GM04503 (cell line): ENCODE data around the gene CTIF.

ENCODE experiments used
- DNase-seq: peaks from one replicate; pipeline ENCODE4 v3.0.0-alpha.2; 2012; ENCODE audit warnings: low read depth

The CTIF gene

DNA sequence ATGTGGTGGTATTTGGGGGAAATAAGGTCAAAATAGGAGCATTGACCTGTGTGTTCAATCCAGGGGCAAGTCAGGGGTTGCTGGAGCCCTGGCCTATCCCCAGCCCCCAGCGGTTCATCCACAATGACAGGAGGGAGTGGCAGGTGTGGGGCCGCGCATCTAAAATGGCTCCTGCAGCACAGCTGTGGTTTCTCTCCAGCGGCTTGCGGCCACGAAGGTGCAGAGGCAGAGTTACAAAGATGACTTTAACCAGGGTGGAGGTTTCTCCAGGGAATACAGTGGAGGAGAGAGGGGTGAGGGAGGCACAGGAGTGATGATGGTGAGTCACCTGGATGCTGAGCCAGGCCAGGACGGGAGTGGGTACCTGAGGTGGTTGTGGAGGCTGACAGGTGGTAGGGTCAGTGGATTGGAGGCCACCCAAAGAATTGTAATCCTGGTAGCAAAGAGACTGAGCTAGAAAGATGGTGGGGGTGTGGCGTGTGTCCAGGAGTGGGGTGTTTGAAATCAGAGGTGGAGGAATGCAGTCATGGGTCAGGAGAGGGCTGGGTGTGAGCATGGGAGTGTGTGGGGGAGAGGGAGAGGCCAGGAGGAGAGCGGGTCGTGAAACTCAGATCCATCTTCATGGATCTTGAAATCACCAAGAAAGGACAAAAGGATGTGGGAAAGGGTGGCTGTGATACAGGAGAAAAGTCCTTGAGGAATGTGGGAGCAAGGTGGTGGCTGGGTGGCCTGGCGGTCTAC lies 83.2 kb downstream of the CTIF start:
- no peak for DNase-seq

DNA sequence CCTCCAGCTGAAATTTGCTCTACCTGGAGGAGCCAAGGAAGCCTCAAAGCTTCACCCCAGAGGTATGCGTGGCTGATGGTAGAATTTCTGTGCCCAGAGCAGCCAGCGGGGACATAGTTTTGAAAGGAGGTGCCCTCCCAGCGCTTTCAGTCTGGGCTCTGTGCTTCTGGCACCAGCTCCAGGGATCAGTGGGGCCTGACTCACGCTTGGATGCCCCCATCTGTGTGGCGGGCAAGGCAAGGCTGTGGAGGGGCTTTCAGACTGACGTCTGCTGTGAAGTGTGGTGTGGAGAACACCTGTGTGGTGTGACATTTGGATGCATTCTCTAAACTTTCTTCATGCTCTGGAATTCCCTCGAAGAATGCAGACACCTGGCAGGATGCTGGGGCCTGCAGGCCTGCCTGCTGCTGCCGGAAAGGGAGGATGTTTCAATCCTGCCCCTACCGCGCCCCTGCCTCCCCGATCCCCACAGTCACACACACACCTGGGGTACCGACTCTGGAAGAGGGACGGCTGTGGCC lies 84.1 kb downstream of the CTIF start:
- DNase-seq: no peak

DNA sequence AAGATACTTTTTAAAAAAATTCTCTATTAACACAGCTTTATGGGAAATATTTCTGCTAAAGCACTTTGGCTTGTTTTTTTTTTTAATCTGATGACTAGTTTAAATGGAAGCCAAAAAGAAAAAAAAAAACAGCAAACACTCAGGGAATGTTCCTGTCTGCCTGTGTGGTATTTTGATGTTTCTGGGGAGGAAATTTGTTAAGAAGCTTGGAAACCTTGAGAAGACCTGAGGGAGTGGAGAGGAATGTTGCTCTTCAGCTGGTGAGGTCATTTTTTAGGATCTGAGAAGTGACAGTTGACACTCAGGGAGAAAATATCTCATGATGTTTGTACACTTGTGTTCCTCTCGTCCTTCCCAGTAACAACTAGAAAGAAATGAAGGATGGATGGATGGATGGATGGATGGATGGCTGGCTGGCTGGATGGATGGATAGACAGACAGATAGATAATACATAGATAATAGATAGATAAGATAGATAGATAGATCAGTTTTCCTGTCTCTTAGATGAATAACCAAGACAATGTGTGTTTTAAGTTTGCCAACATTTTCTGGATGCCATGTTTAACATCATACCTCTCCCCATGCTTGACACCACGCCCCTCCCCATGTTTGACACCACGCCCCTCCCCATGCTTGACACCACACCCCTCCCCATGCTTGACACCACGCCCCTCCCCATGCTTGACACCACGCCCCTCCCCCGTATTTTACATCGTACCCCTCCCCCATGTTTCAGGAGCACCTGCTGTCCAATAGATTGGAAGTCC lies 84.8 kb downstream of the CTIF start:
- DNase-seq: peak; percentile 85

DNA sequence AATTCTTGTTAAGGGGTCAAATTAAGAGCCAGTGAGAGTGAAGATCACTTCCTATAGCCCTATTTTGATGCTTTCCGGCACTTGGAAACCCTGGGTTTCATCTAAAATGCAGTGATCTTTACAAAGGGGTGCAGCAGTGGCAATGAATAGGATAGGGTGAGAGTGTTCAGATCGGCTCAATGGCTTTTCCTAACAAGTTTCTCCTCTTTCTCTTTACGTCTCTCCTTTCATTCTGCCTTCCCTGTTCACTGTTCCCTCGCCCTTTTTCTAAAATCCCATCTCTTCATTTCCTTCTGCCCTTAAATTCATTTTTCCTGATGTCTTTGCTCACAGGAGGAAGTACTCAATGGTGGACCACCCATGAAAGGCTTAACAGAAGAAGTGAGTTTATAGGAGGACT lies 86.0 kb downstream of the CTIF start:
- DNase-seq: no peak

DNA sequence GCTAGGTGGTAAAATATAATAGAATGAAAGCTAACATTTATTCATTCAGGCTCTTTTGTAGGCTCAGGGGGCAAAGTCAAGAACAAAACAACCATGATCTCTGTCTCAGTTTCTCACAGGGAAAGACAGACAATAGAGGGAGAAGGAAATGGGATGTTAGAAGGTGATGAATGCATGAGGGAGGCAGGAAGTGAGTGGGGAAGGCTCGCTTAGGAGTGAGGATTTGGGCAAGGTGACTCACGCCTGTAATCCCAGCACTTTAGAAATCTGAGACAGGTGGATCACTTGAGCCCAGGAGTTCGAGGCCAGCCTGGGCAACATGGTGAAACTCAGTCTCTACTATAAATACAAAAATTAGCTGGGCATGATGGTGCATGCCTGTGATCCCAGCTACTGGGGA lies 88.4 kb downstream of the CTIF start:
- DNase-seq: no peak

DNA sequence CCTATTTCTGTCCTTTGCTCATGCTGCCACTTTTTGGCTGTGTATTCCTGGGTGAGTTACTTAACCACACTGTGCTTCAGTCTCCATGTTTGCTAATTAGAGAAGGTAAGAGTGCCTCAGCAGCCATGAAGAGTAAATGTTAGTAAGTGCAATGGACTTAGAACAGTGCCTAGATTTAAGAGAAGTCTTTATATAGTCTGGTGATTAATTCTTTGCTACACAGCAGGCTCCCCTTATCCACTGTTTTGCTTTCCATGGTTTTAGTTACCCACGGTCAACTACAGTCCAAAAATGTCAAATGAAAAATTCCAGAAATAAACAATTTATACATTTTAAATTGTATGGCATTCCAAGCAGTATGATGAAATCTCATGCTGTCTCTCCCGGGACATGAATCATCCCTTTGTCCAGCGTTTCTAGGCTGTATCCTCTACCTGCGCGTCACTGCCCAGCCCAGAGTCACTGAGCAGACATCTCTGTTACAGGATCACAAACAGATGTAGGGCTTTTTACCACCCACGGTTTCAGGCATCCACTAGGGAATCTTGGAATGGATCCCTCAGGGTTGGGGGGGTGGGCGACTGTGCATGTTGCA lies 91.0 kb downstream of the CTIF start:
- peak; percentile 96 for DNase-seq

GRCh38 chr18:48631851-48632250 lies 93.0 kb downstream of the CTIF start:
- DNase-seq: no peak

GRCh38 chr18:48632676-48633257 lies 93.9 kb downstream of the CTIF start:
- no peak for DNase-seq

DNA sequence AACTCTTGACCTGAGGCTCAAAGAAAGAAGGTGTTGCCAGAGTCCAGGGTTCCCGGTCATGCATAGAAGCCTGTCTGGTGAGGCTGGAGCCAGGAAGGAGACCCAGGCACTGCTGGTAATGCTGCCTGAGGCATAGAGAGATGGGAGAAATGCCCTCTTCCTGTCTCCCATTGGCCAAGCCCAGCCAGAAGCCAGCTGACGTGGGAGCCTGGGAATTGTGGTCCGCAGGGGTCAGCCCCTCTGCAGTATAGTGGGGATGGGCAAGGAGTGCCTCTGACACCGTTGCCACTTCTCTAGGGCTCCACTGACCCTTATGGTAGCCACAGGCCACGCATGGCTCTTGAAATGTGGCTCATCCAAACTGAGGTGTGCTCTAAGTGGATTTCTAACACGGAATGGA lies 95.7 kb downstream of the CTIF start:
- DNase-seq: no peak

DNA sequence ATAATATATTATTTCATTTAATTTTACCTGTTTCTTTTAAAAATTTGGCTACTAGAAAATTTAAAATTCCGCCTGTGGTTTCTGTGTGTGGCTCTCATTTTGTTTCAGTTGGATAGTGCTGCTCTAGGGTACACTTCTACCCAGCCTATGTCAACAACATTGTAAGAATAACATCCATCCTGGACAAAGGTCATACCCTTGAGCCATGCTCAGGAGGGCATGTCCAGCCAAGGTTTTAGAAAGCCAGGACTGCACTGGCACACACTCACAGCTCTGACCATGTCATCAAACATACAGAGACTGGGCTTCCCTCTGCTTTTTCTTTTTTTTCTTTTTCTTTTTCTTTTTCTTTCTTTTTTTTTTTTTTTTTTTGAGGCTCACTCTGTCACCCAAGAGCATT lies 96.1 kb downstream of the CTIF start:
- DNase-seq: no peak

DNA sequence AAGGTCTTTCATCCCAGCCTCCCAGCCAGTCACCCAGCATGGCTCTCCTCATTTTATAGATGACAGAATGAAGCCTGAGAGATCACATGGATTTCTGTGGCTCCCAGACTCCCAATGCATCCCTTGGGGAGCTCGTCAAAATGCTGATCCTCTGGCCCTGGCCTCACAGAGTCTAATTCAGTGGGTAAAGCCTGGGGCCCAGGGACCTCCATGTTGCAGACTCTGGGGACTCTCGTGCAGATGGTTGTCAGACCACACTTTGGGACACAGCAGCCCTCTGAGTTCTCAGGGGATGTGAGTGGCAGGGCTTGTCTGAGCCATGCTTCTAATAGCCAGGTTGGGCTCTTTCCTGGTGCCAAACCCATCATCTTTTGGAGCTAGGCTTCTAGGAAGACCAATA lies 97.0 kb downstream of the CTIF start:
- no peak for DNase-seq

GRCh38 chr18:48636436-48636835 lies 97.6 kb downstream of the CTIF start:
- DNase-seq: no peak

DNA sequence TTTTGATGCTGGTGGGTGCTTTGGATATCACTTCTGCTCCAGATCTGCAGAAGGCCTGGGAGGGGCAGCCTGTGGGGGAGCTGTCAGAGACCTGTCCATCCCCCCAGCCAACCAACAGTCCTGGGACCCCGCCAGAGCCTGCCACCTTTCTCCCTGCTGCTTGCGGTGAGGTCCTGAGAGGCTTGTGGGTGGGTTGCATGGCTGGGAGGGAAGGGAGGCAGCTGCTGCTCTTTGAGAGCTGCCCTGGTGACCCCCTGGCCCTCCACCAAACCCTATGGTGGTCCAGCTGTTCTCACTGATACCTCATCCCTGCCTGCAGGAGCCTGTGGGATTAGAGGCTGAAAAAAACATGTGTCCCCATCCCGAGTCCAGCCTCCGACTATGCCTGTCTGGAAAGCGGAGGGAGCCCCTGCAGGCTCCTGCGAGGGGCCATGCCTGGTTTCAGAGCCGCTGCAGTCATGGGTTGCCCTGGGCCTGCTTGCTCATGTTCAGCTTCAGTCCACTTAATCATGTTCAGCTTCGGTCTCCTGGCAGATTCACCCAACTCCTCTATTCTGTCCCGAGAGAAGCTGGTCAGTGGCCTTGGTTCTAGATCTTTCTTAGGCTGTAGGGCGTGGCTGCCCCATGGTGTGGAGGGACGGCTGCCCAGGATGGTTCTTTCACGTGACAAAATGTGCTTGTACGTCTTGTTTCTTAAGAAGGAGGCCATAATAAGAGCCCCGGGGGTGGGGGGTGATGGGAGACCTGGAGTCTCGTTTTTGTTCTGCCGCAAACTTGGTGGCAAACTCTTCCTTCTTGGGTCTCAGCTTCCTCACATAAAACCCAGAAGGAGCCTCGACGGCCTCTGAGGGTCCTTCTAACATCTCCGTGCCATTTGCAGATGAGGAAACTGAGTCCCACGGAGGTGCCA lies 98.5 kb downstream of the CTIF start:
- no peak for DNase-seq

- DNase-seq: no peak
These were observed 99.6 kb downstream of the CTIF start for GRCh38 chr18:48638451-48638850.

DNA sequence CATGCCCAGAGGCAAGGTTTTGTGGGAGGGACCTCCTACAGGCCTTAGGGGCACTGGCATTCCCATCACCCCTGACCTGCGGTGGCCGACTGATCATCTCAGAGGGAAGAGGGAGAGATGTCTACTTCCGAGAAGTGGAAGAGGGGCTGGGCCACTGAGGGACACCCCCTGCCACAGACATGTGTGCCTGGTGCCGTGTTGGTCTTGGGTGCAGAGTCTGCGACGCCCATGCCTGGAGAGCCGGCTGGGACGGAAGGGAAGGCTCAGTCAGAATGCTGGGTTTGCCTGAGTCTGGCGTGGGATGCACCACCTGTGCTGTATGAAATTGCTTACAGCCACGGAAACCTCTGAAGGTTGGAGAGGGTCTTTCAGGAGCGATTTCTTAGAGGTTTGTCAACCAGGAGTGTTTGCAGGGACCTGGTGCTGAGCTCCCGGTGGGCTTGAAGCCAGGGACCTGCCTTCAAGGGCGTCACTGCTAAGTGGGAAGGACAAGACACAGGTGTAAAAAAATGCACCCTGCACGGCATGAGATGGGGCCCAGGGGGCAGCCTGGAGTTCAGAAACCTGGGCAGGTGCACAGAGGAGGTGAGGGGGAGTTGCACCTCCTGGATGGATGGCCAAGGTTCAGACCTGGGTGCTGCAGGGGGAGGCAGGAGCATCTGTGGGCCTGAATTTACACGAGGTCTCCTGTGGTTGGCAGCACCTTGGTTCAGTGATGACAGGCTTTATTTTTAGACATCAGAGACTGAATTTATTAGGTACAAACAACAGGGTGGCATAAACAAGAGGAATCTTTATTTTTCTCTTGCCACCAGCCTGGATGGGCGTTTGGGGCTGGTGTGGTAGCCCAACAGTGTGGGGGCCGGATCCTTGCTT lies 100.3 kb downstream of the CTIF start:
- no peak for DNase-seq

- DNase-seq: no peak
These were observed 101.1 kb downstream of the CTIF start for GRCh38 chr18:48639772-48640432.

GRCh38 chr18:48640566-48641270 lies 101.9 kb downstream of the CTIF start:
- no peak for DNase-seq

DNA sequence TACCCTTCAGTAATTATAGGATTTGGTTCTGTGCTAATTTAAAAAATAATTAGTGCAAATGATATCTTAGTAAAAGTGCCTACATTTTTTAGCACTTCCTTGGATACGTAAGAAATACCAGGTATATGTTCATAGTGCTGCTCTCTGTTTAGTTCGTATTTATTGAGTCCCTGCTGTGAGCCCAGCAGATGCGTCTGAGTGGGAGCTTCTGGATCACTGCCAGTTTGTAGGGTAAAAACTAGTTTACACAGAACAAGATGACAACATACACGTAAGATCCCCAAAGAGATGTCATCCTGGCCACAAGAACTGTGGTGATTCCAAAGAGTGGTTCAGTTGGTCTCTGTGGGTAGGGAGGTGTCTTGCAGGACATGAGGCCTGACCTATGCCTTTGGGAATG lies 103.2 kb downstream of the CTIF start:
- DNase-seq: no peak

DNA sequence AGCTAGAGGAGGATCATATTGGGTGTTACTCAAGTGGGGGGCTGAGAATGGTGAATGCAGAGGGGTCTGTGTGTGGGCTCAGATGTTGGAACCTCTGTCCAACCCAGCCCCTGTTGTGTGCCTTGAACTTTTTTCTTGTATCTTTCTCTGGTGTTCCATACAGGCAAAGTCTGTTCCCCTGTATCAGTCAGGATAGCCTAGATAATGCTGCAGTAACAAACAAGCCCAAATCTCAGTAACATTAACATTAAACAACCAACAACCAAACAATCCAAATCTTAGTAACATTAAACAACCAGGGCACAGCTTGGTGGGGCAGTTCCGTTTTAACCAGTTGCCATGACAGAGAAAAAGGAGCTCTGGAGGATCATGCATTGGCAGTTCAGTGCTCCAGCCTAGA lies 103.7 kb downstream of the CTIF start:
- DNase-seq: no peak
